ENCODE results near the gene ROBO2.

DNA sequence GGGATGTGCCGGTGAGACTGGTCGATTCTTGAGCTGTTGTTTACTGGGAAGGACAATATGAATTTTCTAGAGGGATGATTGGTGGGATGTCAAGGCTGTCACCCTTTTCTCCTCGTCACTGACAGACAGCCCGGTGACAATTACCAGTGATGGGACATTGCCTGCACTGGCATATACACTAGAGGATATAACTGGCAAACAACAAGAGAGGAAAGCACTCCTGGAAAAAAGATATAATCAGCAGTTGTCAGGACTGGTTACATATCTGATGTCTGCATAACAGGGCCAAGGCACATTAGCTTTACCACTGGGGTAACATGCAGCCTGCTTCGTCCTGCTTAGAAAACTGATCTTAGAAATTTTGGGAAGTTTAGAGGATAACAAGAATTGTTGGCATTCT, 131.1 kb downstream of the ROBO2 start:
- TF ChIP-seq, protein P1, sequence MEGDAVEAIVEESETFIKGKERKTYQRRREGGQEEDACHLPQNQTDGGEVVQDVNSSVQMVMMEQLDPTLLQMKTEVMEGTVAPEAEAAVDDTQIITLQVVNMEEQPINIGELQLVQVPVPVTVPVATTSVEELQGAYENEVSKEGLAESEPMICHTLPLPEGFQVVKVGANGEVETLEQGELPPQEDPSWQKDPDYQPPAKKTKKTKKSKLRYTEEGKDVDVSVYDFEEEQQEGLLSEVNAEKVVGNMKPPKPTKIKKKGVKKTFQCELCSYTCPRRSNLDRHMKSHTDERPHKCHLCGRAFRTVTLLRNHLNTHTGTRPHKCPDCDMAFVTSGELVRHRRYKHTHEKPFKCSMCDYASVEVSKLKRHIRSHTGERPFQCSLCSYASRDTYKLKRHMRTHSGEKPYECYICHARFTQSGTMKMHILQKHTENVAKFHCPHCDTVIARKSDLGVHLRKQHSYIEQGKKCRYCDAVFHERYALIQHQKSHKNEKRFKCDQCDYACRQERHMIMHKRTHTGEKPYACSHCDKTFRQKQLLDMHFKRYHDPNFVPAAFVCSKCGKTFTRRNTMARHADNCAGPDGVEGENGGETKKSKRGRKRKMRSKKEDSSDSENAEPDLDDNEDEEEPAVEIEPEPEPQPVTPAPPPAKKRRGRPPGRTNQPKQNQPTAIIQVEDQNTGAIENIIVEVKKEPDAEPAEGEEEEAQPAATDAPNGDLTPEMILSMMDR (conservative IDR thresholded peaks at IDR 0.05 in 1 of 2, IDR thresholded peaks at IDR 0.05 in 1 of 2; ENCODE audit: extremely low read depth in 1 of 2, insufficient read depth in 1 of 2, low read depth in 1 of 2, low read length in 2 of 2): no peak
- TF ChIP-seq EZH2 (IDR thresholded peaks at IDR 0.05; ENCODE audit: borderline replicate concordance, low read length): no peak
